ENCODE results near the gene PGBD2.
"Not testable (repeated sequence)": the region's sequence is repeated elsewhere in the genome, so short reads cannot be mapped to it uniquely, and the experiment has no call there.

The PGBD2 gene

GRCh38 chr1:248890549-248891498 is 15.2 kb upstream of the PGBD2 start:
- DNase-seq (ENCODE audit: low spot score) = no peak

DNA sequence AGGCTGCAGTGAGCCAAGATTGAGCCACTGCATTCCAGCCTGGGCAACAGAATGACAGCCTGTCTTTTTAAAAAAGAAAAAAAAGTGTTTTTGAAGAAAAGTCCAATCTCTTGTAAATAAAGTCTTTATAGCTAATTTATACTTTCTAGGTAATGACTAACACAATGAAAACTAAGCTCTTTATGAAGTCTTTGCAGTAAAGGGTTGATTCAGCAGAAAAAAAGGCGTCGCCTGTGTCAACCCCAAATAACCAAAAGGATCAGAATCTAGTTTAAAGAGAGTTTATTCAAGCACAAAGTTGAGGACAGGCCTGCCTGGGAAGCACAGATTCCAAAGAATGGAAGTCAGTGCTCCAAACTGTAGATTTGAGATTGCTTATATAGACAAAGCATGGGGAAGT is 14.3 kb upstream of the PGBD2 start:
- no peak for DNase-seq (ENCODE audit: low spot score)

GRCh38 chr1:248892590-248892989 is 13.4 kb upstream of the PGBD2 start:
- no peak for DNase-seq (ENCODE audit: low spot score)

DNA sequence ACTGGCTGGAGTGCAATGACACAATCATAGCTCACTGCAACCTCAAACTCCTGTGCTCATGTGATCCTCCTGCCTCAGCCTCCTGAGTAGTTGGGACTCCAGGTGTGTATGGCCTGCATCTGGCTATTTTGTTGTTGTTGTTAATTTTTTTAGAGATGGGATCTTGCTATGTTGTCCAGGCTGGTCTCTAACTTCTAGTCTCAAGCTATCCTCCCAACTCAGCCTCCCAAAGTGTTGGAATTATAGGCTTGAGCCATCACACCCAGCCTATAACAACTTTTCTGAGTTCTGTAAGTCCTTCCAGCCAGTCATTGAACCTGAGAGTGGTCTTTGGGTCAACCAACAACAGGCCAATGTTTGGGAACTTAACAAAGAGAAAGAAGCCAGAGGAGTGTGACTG is 11.2 kb upstream of the PGBD2 start:
- DNase-seq (ENCODE audit: low spot score) = no peak

- DNase-seq (ENCODE audit: low spot score) = no peak
Observed at GRCh38 chr1:248897412-248898337, 8.4 kb upstream of the PGBD2 start.

GRCh38 chr1:248900637-248901036 is 5.4 kb upstream of the PGBD2 start:
- DNase-seq (ENCODE audit: low spot score) = no peak

DNA sequence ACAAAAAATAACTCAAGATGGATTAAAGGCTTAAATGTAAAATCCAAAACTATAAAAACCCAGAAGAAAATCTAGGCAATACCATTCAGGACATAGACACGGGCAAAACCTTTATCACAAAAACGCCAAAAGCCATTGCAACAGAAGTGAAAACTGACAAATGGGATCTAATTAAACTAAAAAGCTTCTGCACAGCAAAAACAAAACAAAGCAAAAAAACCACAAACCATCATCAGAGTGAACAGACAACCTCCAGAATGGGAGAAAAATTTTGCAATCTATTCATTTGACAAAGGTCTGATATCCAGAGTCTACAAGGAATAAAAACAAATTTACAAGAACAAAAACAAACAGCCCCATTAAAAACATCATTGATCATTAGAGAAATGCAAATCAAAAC is 4.5 kb upstream of the PGBD2 start:
- DNase-seq (ENCODE audit: low spot score) = no peak

DNA sequence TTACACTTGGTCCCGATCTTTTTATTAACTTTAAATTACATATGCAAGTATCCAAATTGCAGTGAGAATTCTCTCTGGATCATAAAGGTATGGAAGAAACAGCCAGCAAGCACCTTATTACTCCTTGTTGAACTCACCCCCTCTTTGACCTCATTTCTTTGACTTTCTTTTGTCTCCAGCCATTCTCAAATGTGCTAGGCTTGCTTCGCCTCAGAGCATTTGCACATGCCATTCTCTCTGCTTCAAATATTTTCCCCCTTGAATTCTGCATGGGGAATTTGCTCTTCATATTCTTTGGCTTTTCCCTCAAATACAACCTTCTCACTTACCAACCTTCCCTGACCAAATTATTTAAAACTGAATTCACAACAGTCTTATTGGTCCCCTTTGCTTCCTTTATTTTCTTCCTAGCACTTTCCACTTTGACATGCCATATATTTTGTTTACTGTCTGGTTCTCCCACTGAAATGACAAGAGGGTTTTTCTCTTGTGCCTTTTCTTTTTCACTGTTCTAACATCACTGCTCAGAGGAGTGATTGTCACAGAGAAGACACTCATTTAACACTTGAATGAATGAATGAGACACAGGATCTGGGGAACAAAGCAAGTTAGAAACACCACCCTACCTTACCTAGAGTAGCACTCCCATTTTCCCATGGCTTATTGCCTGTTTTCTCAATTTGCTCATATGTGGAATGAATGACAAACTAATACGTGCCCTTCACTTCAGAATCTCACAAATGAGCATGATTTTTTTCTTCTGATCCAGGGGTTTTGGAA is 1.4 kb upstream of the PGBD2 start:
- no peak for DNase-seq (ENCODE audit: low spot score)

- DNase-seq (ENCODE audit: low spot score) = no peak
Observed at GRCh38 chr1:248905662-248906008, 400 bp upstream of the PGBD2 start.

GRCh38 chr1:248906753-248907661 is 972 bp downstream of the PGBD2 start:
- DNase-seq (ENCODE audit: low spot score) = no peak

GRCh38 chr1:248910761-248911160 is 4.7 kb downstream of the PGBD2 start:
- no peak for DNase-seq (ENCODE audit: low spot score)

DNA sequence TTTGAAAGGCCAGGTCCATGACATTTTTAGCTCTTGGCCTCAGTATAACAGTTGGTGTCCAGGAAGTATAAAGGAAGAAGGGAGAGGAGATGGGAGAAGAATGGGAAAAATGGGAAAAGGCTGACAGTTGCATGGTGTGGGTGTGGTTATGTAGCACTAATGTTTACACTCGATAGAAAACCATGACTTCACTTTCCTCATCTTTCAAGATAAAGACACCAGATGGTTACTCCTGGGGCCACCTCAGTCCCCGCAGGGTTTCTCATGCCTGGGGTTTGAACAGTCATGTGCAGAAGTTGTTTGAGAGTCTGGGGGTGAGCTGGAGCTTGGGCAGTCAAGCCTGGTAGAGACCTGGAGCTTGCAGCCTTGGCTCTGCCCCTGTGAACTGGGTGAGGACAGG is 7.9 kb downstream of the PGBD2 start:
- no peak for DNase-seq (ENCODE audit: low spot score)

DNA sequence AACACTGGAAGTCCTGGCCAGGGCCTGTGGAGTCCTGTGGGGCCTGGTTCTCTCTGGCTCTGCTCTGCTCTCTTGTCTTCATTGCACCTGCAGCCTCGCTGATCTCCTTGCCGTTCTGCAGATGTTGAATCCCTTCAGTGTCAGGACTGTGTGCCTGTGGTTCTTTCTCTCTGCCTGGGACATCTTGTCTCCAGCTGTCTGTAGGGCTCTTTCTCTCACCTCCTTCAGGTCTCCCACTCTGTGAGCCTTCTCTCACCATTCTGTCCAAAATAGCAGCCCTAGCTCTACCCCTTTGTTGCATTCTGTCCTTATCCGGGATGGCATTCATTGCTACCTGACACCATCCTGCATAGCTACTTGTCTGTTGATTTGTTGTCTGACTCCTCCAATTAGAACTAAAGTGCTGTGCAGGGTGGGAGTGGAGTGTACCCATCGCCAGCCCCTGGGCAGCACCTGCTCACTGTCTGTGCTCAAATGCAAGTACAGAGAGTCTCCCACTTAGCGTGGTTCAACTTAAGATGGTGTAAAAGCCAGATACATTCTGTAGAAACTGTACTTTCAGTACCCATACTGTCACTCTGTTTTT is 8.9 kb downstream of the PGBD2 start:
- DNase-seq (ENCODE audit: low spot score) = no peak

- no peak for DNase-seq (ENCODE audit: low spot score)
Observed at GRCh38 chr1:248918131-248918530, 12.1 kb downstream of the PGBD2 start.

DNA sequence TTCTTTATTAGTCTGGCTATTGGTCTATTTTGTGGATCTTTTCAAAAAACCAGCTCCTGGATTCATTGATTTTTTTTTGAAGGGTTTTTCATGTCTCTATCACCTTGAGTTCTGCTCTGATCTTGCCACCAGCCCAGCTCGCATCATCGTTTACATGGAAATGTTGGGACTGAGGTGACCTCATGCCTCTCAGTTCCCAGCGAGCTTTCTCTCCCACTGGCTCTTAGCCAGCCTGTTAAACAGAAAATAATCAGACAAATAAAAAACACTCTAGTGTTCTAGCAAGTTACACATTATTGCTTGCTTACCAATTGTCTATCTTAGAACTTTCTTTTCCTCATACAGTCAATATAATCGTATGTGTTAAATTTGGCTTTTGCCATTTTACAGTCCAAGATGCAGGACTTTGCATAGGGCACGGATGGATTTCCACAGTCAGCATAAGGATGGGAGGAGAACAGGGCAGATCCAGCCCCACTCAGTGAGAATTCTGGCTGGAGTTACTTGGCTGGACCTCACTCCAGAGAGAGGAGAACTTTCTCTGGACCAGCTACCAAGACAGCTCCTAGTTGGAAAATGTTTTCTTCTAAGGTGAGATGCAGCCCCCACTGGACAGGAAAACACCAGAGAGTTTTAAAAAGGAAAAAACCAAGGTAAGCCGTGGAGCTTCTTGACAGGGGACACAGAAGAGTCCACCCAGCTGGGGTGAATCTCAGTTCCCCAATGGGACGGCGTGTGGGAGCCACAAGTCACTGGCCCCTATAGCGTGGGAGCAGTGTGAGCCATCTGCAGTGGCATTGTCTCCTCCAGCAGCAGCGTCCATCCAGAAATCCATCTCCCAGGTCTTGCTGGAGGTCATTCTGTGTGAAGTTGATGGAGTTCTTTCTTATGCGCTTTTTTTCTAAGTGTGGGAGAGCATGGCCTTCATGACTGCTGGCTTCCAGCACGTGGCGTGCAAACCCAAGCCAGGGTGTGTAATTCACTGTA is 17.6 kb downstream of the PGBD2 start:
- DNase-seq (ENCODE audit: low spot score) = no peak

- DNase-seq (ENCODE audit: low spot score) = peak; percentile 61
Observed at GRCh38 chr1:248924696-248925532, 18.9 kb downstream of the PGBD2 start.

DNA sequence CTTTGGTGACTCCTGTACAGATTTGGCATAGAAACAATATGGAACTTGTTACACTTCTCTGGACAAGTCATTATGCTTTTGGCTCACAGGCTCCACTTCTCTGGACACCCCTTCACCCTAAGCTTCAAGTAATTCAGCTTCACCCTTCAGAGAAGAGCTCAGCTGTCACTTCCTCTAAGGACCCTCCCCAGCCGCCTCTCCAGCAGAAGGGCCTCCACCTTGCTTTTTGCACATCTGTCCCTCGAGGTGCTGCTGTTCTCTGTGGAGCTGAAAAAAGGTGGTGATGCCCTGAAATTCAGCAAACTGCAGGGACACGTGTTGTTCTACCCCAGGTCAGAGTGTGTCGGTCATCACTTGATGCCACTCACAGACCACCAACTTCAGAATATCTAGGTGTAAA is 19.8 kb downstream of the PGBD2 start:
- not testable (repeated sequence) for DNase-seq (ENCODE audit: low spot score)

GRCh38 chr1:248926401-248927182 is 20.6 kb downstream of the PGBD2 start:
- DNase-seq (ENCODE audit: low spot score) = no peak

Data from COLO829 (cell line).